Parathyroid adenoma (tissue), 2 donors: Measurements from ENCODE around the gene TPD52L2.
A peak's percentile ranks its signal among the peaks of the same experiment; 100 is the strongest.

Experiments used
- H2AFZ ChIP-seq: fragments of 300-600 bp; sonication (generic); one replicate; pipeline ENCODE4 v1.7.0; 2017; ENCODE audit warnings: antibody characterized with exemption, mild to moderate bottlenecking
- H3K27ac ChIP-seq: fragments of 300-600 bp; sonication (generic); one replicate; pipeline ENCODE4 v1.7.0; 2017
- H3K27me3 ChIP-seq: fragments of 300-600 bp; sonication (generic); one replicate; pipeline ENCODE4 v1.7.0; 2017; ENCODE audit warnings: low read length; ENCODE audit not compliant: control insufficient read depth, insufficient read depth
- H3K36me3 ChIP-seq: fragments of 300-600 bp; sonication (generic); one replicate; pipeline ENCODE4 v1.7.0; 2017; ENCODE audit warnings: low read length; ENCODE audit not compliant: control insufficient read depth, insufficient read depth
- H3K4me1 ChIP-seq: fragments of 300-600 bp; sonication (generic); one replicate; pipeline ENCODE4 v1.7.0; 2017; ENCODE audit warnings: control low read depth
- H3K4me2 ChIP-seq: fragments of 300-600 bp; sonication (generic); one replicate; pipeline ENCODE4 v1.7.0; 2017; ENCODE audit warnings: low read length
- H3K4me3 ChIP-seq: fragments of 300-600 bp; sonication (generic); one replicate; pipeline ENCODE4 v1.7.0; 2017; ENCODE audit warnings: low read depth, low read length
- H3K79me2 ChIP-seq: fragments of 300-600 bp; sonication (generic); one replicate; pipeline ENCODE4 v1.7.0; 2017; ENCODE audit warnings: control low read depth
- H3K9ac ChIP-seq: fragments of 300-600 bp; sonication (generic); one replicate; pipeline ENCODE4 v1.7.0; 2017; ENCODE audit warnings: mild to moderate bottlenecking
- H3K9me3 ChIP-seq: fragments of 300-600 bp; sonication (generic); one replicate; pipeline ENCODE4 v1.7.0; 2017; ENCODE audit warnings: low read length; ENCODE audit not compliant: control insufficient read depth
- CTCF ChIP-seq: fragments of 300-600 bp; sonication (generic); IDR thresholded peaks from one replicate; pipeline ENCODE4 v1.7.0; 2017; ENCODE audit warnings: antibody characterized with exemption, mild to moderate bottlenecking
- donor health status: primary hyperparathyroidism.

The TPD52L2 gene

GRCh38 chr20:63854766-63855362 is 10.2 kb upstream of the TPD52L2 start:
- Histone ChIP-seq H3K27me3 (no peaks in the 10 kb centered on the region), H2AFZ (peak overlapping the region; percentile 42), H3K9ac (no peak overlapping the region), H3K79me2 (no peaks in the 10 kb centered on the region), H3K27ac (peak overlapping the region; percentile 30), H3K9me3 (no peaks in the 10 kb centered on the region), H3K4me3 (no peak overlapping the region), H3K4me1 (peaks cover 14% of the 10 kb centered on the region), H3K36me3 (no peaks in the 10 kb centered on the region), H3K4me2 (peak overlapping the region; percentile 34)
- TF ChIP-seq CTCF = no peak

- no peak for TF ChIP-seq CTCF
- H3K27ac ChIP-seq = no peak overlapping the region
- no peak overlapping the region for H3K4me3 ChIP-seq
These were observed 9.5 kb upstream of the TPD52L2 start for GRCh38 chr20:63855363-63856097.

GRCh38 chr20:63856098-63856511 is 9.0 kb upstream of the TPD52L2 start:
- H3K79me2 ChIP-seq = no peaks in the 10 kb centered on the region
- peaks cover 14% of the 10 kb centered on the region for H3K4me1 ChIP-seq
- TF ChIP-seq CTCF = no peak
- H3K4me3 ChIP-seq = no peak overlapping the region
- no peaks in the 10 kb centered on the region for H3K9me3 ChIP-seq
- no peak overlapping the region for H3K4me2 ChIP-seq
- no peak overlapping the region for H3K9ac ChIP-seq
- H3K27ac ChIP-seq = no peak overlapping the region
- H3K27me3 ChIP-seq = no peaks in the 10 kb centered on the region
- no peak overlapping the region for H2AFZ ChIP-seq
- H3K36me3 ChIP-seq = no peaks in the 10 kb centered on the region

More at GRCh38 chr20:63855363-63856097, 9.5 kb upstream of the TPD52L2 start:
- Histone ChIP-seq H3K4me2 (peak overlapping the region; percentile 34), H3K9ac (no peak overlapping the region), H2AFZ (peak overlapping the region; percentile 42), H3K9me3 (no peaks in the 10 kb centered on the region), H3K79me2 (no peaks in the 10 kb centered on the region), H3K36me3 (no peaks in the 10 kb centered on the region), H3K27me3 (no peaks in the 10 kb centered on the region), H3K4me1 (peaks cover 14% of the 10 kb centered on the region)

GRCh38 chr20:63857764-63858392 is 7.2 kb upstream of the TPD52L2 start:
- no peak for TF ChIP-seq CTCF
- Histone ChIP-seq H3K4me1 (peaks cover 14% of the 10 kb centered on the region), H3K4me3 (no peak overlapping the region), H3K9me3 (no peaks in the 10 kb centered on the region), H3K9ac (no peak overlapping the region), H2AFZ (no peak overlapping the region), H3K27me3 (no peaks in the 10 kb centered on the region), H3K4me2 (no peak overlapping the region), H3K79me2 (no peaks in the 10 kb centered on the region), H3K27ac (peak overlapping the region; percentile 12), H3K36me3 (no peaks in the 10 kb centered on the region)
